ENCODE results near the gene LSMEM2.
"Not testable (repeated sequence)": the region's sequence is repeated elsewhere in the genome, so short reads cannot be mapped to it uniquely, and the experiment has no call there.

LSMEM2 gene

DNA sequence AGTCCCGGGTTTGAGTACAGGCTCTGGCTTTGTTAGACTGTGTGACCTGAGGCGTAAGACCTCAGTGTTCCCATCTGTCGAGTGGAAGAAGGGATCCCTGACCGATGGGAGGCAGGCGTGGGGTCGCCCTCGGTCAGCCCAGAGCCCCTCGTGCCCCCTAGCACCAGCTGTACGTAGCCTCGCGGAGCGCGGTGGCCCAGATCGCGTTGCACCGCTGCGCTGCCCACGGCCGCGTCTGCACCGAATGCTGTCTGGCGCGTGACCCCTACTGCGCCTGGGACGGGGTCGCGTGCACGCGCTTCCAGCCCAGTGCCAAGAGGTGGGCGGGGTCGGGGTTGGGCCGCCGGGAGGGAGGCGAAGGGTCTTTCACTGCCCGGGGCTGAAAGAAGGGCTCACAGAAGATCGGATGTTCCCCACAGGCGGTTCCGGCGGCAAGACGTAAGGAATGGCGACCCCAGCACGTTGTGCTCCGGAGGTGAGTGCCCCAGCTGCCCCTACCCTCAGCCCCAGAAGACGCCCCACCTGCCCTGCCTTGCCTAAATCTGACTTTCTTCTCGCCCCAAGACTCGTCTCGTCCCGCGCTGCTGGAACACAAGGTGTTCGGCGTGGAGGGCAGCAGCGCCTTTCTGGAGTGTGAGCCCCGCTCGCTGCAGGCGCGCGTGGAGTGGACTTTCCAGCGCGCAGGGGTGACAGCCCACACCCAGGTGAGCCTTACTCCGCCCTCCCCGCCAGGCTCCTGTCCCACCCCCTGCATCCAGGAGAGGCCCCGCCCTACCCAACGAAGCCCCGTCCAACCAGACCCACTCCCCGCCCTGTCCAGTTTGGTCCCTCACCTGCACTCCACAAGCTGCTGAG, 3.5 kb upstream of the LSMEM2 start:
- no peaks in the 10 kb centered on the region for H3K9me3 ChIP-seq (ENCODE audit: severe bottlenecking)
- H3K27ac ChIP-seq = no peak overlapping the region
- DNase-seq = no peak
- no peaks in the 10 kb centered on the region for H3K36me3 ChIP-seq
- H3K27me3 ChIP-seq (ENCODE audit: insufficient read depth, low read depth, severe bottlenecking) = peaks cover 6% of the 10 kb centered on the region
- TF ChIP-seq, protein P1, sequence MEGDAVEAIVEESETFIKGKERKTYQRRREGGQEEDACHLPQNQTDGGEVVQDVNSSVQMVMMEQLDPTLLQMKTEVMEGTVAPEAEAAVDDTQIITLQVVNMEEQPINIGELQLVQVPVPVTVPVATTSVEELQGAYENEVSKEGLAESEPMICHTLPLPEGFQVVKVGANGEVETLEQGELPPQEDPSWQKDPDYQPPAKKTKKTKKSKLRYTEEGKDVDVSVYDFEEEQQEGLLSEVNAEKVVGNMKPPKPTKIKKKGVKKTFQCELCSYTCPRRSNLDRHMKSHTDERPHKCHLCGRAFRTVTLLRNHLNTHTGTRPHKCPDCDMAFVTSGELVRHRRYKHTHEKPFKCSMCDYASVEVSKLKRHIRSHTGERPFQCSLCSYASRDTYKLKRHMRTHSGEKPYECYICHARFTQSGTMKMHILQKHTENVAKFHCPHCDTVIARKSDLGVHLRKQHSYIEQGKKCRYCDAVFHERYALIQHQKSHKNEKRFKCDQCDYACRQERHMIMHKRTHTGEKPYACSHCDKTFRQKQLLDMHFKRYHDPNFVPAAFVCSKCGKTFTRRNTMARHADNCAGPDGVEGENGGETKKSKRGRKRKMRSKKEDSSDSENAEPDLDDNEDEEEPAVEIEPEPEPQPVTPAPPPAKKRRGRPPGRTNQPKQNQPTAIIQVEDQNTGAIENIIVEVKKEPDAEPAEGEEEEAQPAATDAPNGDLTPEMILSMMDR (IDR thresholded peaks at IDR 0.05; ENCODE audit: low read depth, low read length) = no peak
- H3K4me3 ChIP-seq (ENCODE audit: low read depth, low read length) = no peak overlapping the region

GRCh38 chr3:50275996-50276761, 2.7 kb upstream of the LSMEM2 start:
- TF ChIP-seq, protein P1 (IDR thresholded peaks at IDR 0.05; ENCODE audit: low read depth, low read length) = no peak
- H3K4me3 ChIP-seq (ENCODE audit: low read depth, low read length) = no peak overlapping the region
- no peaks in the 10 kb centered on the region for H3K36me3 ChIP-seq
- H3K9me3 ChIP-seq (ENCODE audit: severe bottlenecking) = no peaks in the 10 kb centered on the region
- H3K27me3 ChIP-seq (ENCODE audit: insufficient read depth, low read depth, severe bottlenecking) = peaks cover 6% of the 10 kb centered on the region
- no peak overlapping the region for H3K27ac ChIP-seq
- DNase-seq = no peak

DNA sequence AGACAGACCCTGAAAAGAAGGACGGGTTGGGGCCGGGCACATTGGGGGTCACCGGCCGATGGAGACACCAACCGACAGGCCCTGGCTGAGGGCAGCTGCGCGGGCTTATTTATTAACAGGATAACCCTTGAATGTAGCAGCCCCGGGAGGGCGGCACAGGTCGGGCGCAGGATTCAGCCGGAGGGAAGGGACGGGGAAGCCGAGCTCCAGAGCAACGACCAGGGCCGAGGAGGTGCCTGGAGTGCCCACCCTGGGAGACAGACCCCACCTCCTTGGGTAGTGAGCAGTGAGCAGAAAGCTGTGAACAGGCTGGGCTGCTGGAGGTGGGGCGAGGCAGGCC, 2.2 kb upstream of the LSMEM2 start:
- Histone ChIP-seq H3K9me3 (ENCODE audit: severe bottlenecking) (no peaks in the 10 kb centered on the region), H3K27me3 (ENCODE audit: insufficient read depth, low read depth, severe bottlenecking) (peaks cover 6% of the 10 kb centered on the region), H3K4me3 (ENCODE audit: low read depth, low read length) (no peak overlapping the region), H3K36me3 (no peaks in the 10 kb centered on the region), H3K27ac (no peak overlapping the region)
- no peak for DNase-seq
- TF ChIP-seq, protein P1 (IDR thresholded peaks at IDR 0.05; ENCODE audit: low read depth, low read length) = no peak

DNA sequence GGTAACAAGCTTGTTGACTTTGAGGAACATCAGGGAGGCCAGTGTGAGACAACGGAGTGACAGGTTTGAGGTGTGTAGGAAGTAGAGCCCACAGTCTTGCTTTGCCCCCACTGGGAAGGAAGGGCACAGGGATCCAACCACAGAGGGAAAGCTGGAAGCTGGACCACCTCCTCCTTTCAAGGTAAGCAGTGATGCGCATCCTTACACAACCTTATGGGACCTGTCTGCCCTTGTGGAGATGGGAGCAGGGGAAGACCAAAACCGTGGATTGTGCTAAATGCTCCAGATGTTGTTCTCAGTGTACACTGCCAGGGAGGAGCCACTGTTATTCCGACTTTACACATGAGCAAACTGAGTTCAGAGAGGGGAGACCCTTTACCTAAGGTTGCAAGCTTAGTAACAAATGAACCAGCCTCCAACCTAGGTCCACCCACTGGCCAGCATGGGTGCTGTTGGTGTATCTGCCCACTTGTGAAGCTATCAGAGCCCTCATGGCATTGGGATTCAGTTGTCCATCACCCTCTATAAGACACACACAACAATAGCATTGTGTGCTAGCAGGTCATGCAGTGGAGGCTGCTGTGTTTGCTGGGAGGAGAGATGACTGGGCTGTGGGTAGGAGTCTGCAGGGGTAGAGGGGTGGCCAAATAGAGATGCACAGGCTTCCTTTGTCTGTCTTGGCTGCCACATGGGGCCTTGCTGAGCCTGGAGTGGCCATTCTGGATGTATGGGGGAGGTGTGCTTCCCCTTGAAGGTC, 586 bp upstream of the LSMEM2 start:
- H3K4me3 ChIP-seq (ENCODE audit: low read depth, low read length) = no peak overlapping the region
- TF ChIP-seq, protein P1 (IDR thresholded peaks at IDR 0.05; ENCODE audit: low read depth, low read length) = no peak
- no peak for DNase-seq
- no peaks in the 10 kb centered on the region for H3K36me3 ChIP-seq
- H3K27me3 ChIP-seq (ENCODE audit: insufficient read depth, low read depth, severe bottlenecking) = peaks cover 2% of the 10 kb centered on the region
- no peaks in the 10 kb centered on the region for H3K9me3 ChIP-seq (ENCODE audit: severe bottlenecking)
- no peak overlapping the region for H3K27ac ChIP-seq

DNA sequence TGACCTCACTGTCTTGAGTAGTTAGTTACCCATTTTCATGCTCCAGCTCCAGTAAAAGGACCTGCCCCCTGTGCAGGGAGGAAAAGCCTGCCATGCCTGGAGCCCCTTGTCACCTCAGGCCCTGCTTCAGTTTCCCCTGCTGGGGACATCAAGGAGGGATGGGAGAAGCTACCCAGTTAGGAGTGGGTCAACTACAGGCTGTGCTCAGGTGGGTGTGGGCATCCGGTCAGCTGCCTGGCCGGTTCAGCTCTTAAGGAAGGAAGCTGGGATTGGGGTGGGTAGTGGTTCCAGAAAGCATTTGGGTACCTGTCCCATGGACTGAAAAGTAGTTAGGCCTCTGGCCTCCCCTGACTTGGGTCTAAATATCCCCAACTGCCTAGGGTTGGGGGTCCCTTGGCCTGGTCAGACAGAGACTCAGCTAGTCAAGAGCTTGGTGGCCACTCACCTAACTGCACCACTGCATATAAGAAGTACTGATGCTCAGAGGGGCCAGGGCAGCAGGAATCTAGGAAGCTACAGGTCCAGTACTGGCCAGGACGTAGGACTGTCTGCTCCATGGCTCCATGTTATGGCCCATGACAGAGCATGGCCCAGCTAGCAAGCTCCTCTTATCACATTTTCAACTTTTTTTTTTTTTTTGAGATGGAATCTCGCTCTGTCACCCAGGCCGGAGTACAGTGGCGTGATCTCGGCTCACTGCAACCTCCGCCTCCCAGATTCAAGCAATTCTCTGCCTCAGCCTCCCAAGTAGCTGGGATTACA, 549 bp downstream of the LSMEM2 start:
- Histone ChIP-seq H3K27ac (no peak overlapping the region), H3K4me3 (ENCODE audit: low read depth, low read length) (no peak overlapping the region), H3K27me3 (ENCODE audit: insufficient read depth, low read depth, severe bottlenecking) (no peaks in the 10 kb centered on the region), H3K9me3 (ENCODE audit: severe bottlenecking) (no peaks in the 10 kb centered on the region), H3K36me3 (no peaks in the 10 kb centered on the region)
- TF ChIP-seq, protein P1 (IDR thresholded peaks at IDR 0.05; ENCODE audit: low read depth, low read length) = no peak
- no peak for DNase-seq

DNA sequence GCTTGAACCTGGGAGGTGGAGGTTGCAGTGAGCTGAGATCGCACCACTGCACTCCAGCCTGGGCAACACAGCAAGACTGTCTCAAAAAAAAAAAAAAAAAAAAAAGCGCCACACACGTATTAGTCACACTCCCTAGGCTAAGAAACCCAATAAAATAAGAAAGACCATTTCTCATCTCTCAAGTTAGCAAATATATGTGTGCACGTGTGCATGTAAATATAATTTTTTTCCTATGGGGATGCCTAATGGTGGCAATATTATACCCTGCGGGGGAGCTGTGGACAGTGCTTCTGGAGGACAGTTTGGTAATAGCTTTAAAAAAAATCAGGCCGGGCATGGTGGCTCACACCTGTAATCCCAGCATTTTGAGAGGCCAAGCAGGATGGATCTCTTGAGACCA, 5.2 kb downstream of the LSMEM2 start:
- DNase-seq, H3K27ac ChIP-seq: not testable (repeated sequence)

More for the DNA sequence above, 5.2 kb downstream of the LSMEM2 start:
- H3K4me3 ChIP-seq (ENCODE audit: low read depth, low read length); H3K27me3 ChIP-seq (ENCODE audit: insufficient read depth, low read depth, severe bottlenecking); H3K9me3 ChIP-seq (ENCODE audit: severe bottlenecking): not testable (repeated sequence)
- H3K36me3 ChIP-seq = peaks cover 17% of the 10 kb centered on the region

Measured in WERI-Rb-1 (cell line).